NK-92 (cell line): ENCODE results near the gene MEAF6.
A peak's percentile ranks its signal among the peaks of the same experiment; 100 is the strongest.

Experiments
- DNase-seq: peaks from one replicate; lab custom pipeline; 2025; ENCODE audit not compliant: unreplicated experiment; lab: John Stamatoyannopoulos, UW

The MEAF6 gene

GRCh38 chr1:37474697-37475379, 39.7 kb downstream of the MEAF6 start:
- no peak for DNase-seq

GRCh38 chr1:37474046-37474696, 40.4 kb downstream of the MEAF6 start, which contains the start of gene ZC3H12A:
ZC3H12A (plus strand) TSS chr1:37474580; CDS start chr1:37475497, 917 bp downstream.
- DNase-seq = peak; percentile 52

- DNase-seq = no peak
These were observed 41.0 kb downstream of the MEAF6 start for GRCh38 chr1:37473431-37474045.

GRCh38 chr1:37472994-37473393, 41.6 kb downstream of the MEAF6 start:
- no peak for DNase-seq

GRCh38 chr1:37472281-37472680, 42.3 kb downstream of the MEAF6 start:
- no peak for DNase-seq

- no peak for DNase-seq
These were observed 43.0 kb downstream of the MEAF6 start for GRCh38 chr1:37471345-37472231.

- no peak for DNase-seq
These were observed 45.2 kb downstream of the MEAF6 start for GRCh38 chr1:37469386-37469785.

GRCh38 chr1:37468037-37468436, 46.5 kb downstream of the MEAF6 start:
- DNase-seq = no peak

GRCh38 chr1:37465593-37466517, 48.7 kb downstream of the MEAF6 start:
- no peak for DNase-seq

- no peak for DNase-seq
These were observed 50.1 kb downstream of the MEAF6 start for GRCh38 chr1:37464443-37464842.

- DNase-seq = no peak
These were observed 52.7 kb downstream of the MEAF6 start for GRCh38 chr1:37461698-37462436.

GRCh38 chr1:37458551-37458950, 56.0 kb downstream of the MEAF6 start:
- no peak for DNase-seq

- DNase-seq = no peak
These were observed 58.0 kb downstream of the MEAF6 start for GRCh38 chr1:37456614-37457013.

- DNase-seq = no peak
These were observed 59.0 kb downstream of the MEAF6 start for GRCh38 chr1:37455516-37455915.

GRCh38 chr1:37453647-37454046, 60.9 kb downstream of the MEAF6 start:
- DNase-seq = no peak

- DNase-seq = no peak
These were observed 62.1 kb downstream of the MEAF6 start for GRCh38 chr1:37452416-37452815.

GRCh38 chr1:37449936-37450335, 64.6 kb downstream of the MEAF6 start:
- no peak for DNase-seq

- no peak for DNase-seq
These were observed 65.7 kb downstream of the MEAF6 start for GRCh38 chr1:37448691-37449417.

GRCh38 chr1:37448185-37448584, 66.4 kb downstream of the MEAF6 start:
- no peak for DNase-seq
